GM04503 (cell line): ENCODE measurements around the gene DGKG.

Source experiments
- DNase-seq: peaks from one replicate; pipeline ENCODE4 v3.0.0-alpha.2; 2012; ENCODE audit warnings: low read depth

The DGKG gene

GRCh38 chr3:186241910-186242821 is 119.9 kb downstream of the DGKG start:
- no peak for DNase-seq

- no peak for DNase-seq
Measured at GRCh38 chr3:186239321-186239720, 122.7 kb downstream of the DGKG start.

GRCh38 chr3:186237915-186238314 is 124.1 kb downstream of the DGKG start:
- no peak for DNase-seq

- no peak for DNase-seq
Measured at GRCh38 chr3:186236357-186237020, 125.5 kb downstream of the DGKG start.

- no peak for DNase-seq
Measured at GRCh38 chr3:186235554-186235953, 126.5 kb downstream of the DGKG start.

GRCh38 chr3:186234152-186234551 is 127.9 kb downstream of the DGKG start:
- no peak for DNase-seq

GRCh38 chr3:186226482-186226881 is 135.6 kb downstream of the DGKG start:
- DNase-seq = no peak

- no peak for DNase-seq
Measured at GRCh38 chr3:186225603-186226002, 136.4 kb downstream of the DGKG start.

- DNase-seq = no peak
Measured at GRCh38 chr3:186224041-186224610, 137.9 kb downstream of the DGKG start.

GRCh38 chr3:186223476-186223875 is 138.6 kb downstream of the DGKG start:
- DNase-seq = no peak

- no peak for DNase-seq
Measured at GRCh38 chr3:186221760-186222378, 140.2 kb downstream of the DGKG start.

GRCh38 chr3:186220911-186221645 is 141.0 kb downstream of the DGKG start:
- DNase-seq = no peak

- no peak for DNase-seq
Measured at GRCh38 chr3:186220365-186220764, 141.7 kb downstream of the DGKG start.

- DNase-seq = no peak
Measured at GRCh38 chr3:186219211-186219638, 142.8 kb downstream of the DGKG start.

- no peak for DNase-seq
Measured at GRCh38 chr3:186218421-186218820, 143.6 kb downstream of the DGKG start.

- DNase-seq = no peak
Measured at GRCh38 chr3:186217820-186218164, 144.2 kb downstream of the DGKG start.

- no peak for DNase-seq
Measured at GRCh38 chr3:186216900-186217819, 144.9 kb downstream of the DGKG start.

- no peak for DNase-seq
Measured at GRCh38 chr3:186214670-186215069, 147.4 kb downstream of the DGKG start.

GRCh38 chr3:186213946-186214345 is 148.1 kb downstream of the DGKG start:
- no peak for DNase-seq

GRCh38 chr3:186212611-186213010 is 149.4 kb downstream of the DGKG start:
- DNase-seq = no peak
